B cell (primary cell): ENCODE data around the gene HNRNPLL.

Experiments used
- CTCF ChIP-seq: fragments of 200-600 bp; IDR thresholded peaks from one replicate; pipeline ENCODE4 v1.8.0; 2022; ENCODE audit warnings: antibody characterized with exemption, mild to moderate bottlenecking
- EZH2 ChIP-seq: IDR thresholded peaks from 2 replicates; pipeline ENCODE4 v1.6.1; 2012; ENCODE audit warnings: borderline replicate concordance, low read depth, mild to moderate bottlenecking, moderate library complexity, low read length; ENCODE audit not compliant: insufficient read depth, poor library complexity, severe bottlenecking

- TF ChIP-seq EZH2 (no peak), CTCF (no peak)
Observed at GRCh38 chr2:38650012-38650411, 47.3 kb upstream of the HNRNPLL start.
